ENCODE results near the gene NEUROG2. TPM values are rescaled to one million over a fixed set of nuclear protein-coding genes. Genes with fewer than 3 reads are reported as not detected.

NEUROG2 gene
- polyA plus RNA-seq, 4 donors = not detected

DNA sequence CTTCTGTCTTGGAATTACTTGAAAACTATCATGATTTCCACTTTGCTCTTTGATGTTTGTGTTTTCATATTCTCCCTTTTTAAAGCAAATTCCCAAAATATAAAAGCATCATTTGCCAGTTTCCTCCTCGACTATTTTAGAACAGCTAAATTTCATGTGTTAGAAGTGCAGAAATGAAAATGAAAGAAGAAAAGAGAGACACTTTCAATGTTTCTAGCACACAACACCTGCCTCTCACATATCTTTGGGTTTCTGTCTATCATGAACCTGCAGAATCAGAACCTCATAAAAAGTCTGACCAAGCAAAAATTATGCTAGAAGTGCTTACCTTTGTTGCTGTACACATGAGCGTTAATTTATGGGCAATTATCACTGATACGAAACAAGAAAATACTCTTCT, 1.9 kb upstream of the NEUROG2 start:
- 14 to 30% (median 19%) methylated on average over 3 of the region's 3 CpGs for WGBS, 3 donors
- Histone ChIP-seq H3K9me3 (ENCODE audit: control insufficient read depth in 2 of 2, insufficient read depth in 1 of 2, low read depth in 1 of 2, low read length in 1 of 2) (peaks cover 0 to 15% of the 10 kb centered on the region in 2 donors), H3K4me3 (ENCODE audit: low read depth in 1 of 3, low read length in 3 of 3) (no peak overlapping the region), H3K27me3 (ENCODE audit: control insufficient read depth in 3 of 3, insufficient read depth in 3 of 3, low read length in 3 of 3) (peaks cover 11 to 92% (median 54%) of the 10 kb centered on the region in 3 donors), H3K4me1 (ENCODE audit: control insufficient read depth in 3 of 3, insufficient read depth in 2 of 3, low read depth in 1 of 3, low read length in 2 of 3) (peaks cover 9 to 19% (median 11%) of the 10 kb centered on the region in 3 donors), H3K27ac (ENCODE audit: low read depth in 1 of 3, low read length in 2 of 3) (no peak overlapping the region), H3K36me3 (ENCODE audit: control insufficient read depth in 3 of 3, insufficient read depth in 2 of 3, low read depth in 1 of 3, low read length in 3 of 3) (no peaks in the 10 kb centered on the region)
- FAIRE-seq (no peak), DNase-seq (no peak)

DNA sequence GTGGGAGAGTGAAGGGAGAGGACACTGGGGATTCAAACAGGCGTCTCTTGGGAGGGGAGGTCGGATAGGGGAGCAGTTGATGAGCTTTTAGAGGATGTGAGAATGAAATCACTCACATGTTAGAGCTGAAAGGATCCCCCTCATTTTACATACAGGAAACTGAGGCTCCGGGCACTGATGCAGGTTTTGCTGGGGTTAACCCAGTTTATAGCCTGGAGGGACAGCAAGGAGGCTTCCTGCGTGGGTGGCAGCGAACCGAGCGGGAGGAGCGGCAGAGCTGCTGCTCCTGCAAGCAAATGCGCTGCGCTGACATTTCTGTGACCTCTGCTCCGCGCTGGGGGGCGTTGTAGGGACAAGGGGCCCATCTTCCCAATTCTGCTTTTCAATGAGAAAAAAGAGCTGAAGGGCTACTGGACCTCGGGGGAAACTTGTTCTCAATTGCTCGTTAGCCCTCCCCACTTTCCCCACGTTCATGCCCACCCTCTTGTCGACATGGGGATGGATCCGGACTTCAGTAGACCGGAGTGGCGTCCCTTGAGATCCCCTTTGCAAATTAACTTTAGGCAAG, 1.2 kb upstream of the NEUROG2 start:
- H3K4me1 ChIP-seq (ENCODE audit: control insufficient read depth in 3 of 3, insufficient read depth in 2 of 3, low read depth in 1 of 3, low read length in 2 of 3) = peaks cover 8 to 17% (median 11%) of the 10 kb centered on the region in 3 donors
- FAIRE-seq (no peak), DNase-seq (no peak)
- peaks cover 0 to 9% of the 10 kb centered on the region in 2 donors for H3K9me3 ChIP-seq (ENCODE audit: control insufficient read depth in 2 of 2, insufficient read depth in 1 of 2, low read depth in 1 of 2, low read length in 1 of 2)
- no peak overlapping the region for H3K4me3 ChIP-seq (ENCODE audit: low read depth in 1 of 3, low read length in 3 of 3)
- H3K27me3 ChIP-seq (ENCODE audit: control insufficient read depth in 3 of 3, insufficient read depth in 3 of 3, low read length in 3 of 3) = peaks cover 11 to 91% (median 50%) of the 10 kb centered on the region in 3 donors
- H3K27ac ChIP-seq (ENCODE audit: low read depth in 1 of 3, low read length in 2 of 3) = no peak overlapping the region
- H3K36me3 ChIP-seq (ENCODE audit: control insufficient read depth in 3 of 3, insufficient read depth in 2 of 3, low read depth in 1 of 3, low read length in 3 of 3) = no peaks in the 10 kb centered on the region
- WGBS, 3 donors = 3 to 6% (median 4%) methylated on average over 20 of the region's 20 CpGs

DNA sequence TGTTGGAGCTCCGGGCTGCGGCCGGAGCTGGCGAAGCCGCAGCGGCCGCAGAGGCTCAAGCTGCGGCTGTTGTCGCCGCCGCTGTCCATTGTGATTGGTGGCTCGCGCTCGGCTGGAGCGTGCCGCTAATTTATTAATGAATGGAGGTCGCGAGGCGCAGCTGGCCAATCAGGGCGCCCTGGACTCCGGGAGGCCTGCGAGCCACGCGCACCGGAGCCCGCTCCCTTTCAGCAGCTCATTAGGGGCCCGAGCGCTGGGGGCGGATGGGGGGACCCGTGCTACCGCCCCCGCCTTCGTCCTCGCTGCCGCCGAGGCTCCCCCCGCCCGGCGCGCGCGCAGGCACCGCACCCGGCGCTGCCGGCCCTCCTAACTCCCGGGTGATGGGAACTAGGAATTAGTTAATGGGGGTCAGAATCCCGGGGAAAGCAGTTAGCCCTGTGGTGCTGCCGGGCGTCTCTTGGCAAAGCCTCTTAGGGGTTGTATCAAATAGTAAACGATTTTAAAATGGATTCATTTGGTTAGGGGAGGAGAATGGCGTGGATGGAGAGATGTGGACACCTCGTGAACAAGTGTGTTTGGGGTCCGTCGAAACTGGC, 589 bp upstream of the NEUROG2 start:
- DNase-seq (peak in 1 of 2 donors; percentile 35), FAIRE-seq (no peak)
- no peaks in the 10 kb centered on the region for H3K36me3 ChIP-seq (ENCODE audit: control insufficient read depth in 3 of 3, insufficient read depth in 2 of 3, low read depth in 1 of 3, low read length in 3 of 3)
- peak overlapping the region in 1 of 3 donors; percentile 31 for H3K4me3 ChIP-seq (ENCODE audit: low read depth in 1 of 3, low read length in 3 of 3)
- peaks cover 0 to 9% of the 10 kb centered on the region in 2 donors for H3K9me3 ChIP-seq (ENCODE audit: control insufficient read depth in 2 of 2, insufficient read depth in 1 of 2, low read depth in 1 of 2, low read length in 1 of 2)
- 1 to 2% (median 1%) methylated on average over 50 to 55 of the region's 55 CpGs for WGBS, 3 donors
- peaks cover 11 to 91% (median 51%) of the 10 kb centered on the region in 3 donors for H3K27me3 ChIP-seq (ENCODE audit: control insufficient read depth in 3 of 3, insufficient read depth in 3 of 3, low read length in 3 of 3)
- no peak overlapping the region for H3K27ac ChIP-seq (ENCODE audit: low read depth in 1 of 3, low read length in 2 of 3)
- peaks cover 8 to 17% (median 11%) of the 10 kb centered on the region in 3 donors for H3K4me1 ChIP-seq (ENCODE audit: control insufficient read depth in 3 of 3, insufficient read depth in 2 of 3, low read depth in 1 of 3, low read length in 2 of 3)

DNA sequence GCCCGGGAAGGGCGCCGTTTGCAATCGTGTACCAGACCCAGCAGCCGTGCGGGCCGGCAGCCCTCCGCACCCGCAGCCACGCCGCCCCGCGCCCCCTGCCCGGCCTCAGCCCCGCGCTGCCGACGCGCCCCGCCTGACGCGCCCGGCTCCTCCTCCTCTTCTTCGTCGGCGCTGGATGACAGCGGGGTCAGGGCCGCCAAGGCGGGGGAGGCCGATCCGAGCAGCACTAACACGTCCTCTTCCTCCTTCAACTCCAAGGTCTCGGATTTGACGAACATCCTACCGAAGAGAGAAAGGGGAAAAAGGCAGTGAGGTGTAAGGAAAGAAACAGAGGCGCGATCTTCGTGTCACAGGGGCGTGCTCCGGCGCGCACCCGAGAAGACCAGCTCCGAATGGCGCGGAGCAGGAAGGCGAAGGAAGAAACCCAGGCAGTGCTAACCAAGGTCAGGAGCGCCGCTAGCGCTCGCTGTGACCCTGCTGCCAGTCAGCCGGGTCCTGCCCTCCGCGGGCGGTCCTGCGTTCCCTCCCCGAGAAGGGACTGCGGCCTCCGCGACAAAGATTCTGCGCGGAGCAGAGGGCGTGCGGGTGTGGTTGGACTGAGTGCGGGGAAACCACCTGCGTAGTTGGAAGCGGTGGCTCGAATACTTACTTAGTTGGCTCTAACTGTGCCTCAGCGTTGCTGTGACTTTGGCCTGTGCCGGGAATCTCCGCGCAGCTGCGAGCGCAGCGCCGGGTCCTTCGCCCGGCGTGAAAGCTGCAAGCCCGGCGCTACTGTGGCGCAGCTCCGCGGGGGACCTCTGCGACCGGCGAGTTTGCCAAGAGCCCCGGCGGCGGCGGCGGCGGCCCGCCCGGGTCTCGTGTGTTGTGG, 548 bp downstream of the NEUROG2 start:
- WGBS, 3 donors = 0 to 1% (median 1%) methylated on average over 90 to 96 of the region's 96 CpGs
- DNase-seq (peak; percentile 25 to 63), FAIRE-seq (no peak)
- Histone ChIP-seq H3K27me3 (ENCODE audit: control insufficient read depth in 3 of 3, insufficient read depth in 3 of 3, low read length in 3 of 3) (peaks cover 11 to 91% (median 51%) of the 10 kb centered on the region in 3 donors), H3K36me3 (ENCODE audit: control insufficient read depth in 3 of 3, insufficient read depth in 2 of 3, low read depth in 1 of 3, low read length in 3 of 3) (no peaks in the 10 kb centered on the region), H3K27ac (ENCODE audit: low read depth in 1 of 3, low read length in 2 of 3) (no peak overlapping the region), H3K4me3 (ENCODE audit: low read depth in 1 of 3, low read length in 3 of 3) (peak overlapping the region in 2 of 3 donors; percentile 31 to 39), H3K4me1 (ENCODE audit: control insufficient read depth in 3 of 3, insufficient read depth in 2 of 3, low read depth in 1 of 3, low read length in 2 of 3) (peaks cover 8 to 23% (median 16%) of the 10 kb centered on the region in 3 donors), H3K9me3 (ENCODE audit: control insufficient read depth in 2 of 2, insufficient read depth in 1 of 2, low read depth in 1 of 2, low read length in 1 of 2) (peaks cover 0 to 9% of the 10 kb centered on the region in 2 donors)

DNA sequence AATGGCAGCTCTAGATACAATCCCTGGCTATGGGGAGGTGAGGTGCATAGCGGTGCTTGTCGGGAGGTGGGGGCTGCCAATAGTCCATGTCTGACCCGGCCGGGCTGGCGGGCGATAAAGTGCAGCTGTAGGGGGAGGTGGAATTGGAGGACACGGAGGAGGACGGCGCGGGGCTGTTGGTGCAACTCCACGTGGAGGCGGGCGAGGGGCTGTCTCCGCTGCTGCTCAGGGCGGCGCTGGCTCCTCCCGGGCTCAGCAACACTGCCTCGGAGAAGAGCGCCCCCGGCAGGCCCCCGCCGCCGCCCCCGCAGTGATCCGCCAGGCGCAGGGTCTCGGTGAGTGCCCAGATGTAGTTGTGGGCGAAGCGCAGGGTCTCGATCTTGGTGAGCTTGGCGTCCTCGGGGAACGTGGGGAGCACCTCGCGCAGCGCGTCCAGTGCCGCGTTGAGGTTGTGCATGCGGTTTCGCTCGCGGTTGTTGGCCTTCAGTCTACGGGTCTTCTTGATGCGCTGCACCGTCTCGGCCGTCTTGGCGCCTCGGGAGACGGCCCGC, 1.3 kb downstream of the NEUROG2 start:
- H3K9me3 ChIP-seq (ENCODE audit: control insufficient read depth in 2 of 2, insufficient read depth in 1 of 2, low read depth in 1 of 2, low read length in 1 of 2) = peaks cover 0 to 3% of the 10 kb centered on the region in 2 donors
- WGBS, 3 donors = 1 to 4% (median 4%) methylated on average over 35 to 52 of the region's 52 CpGs
- peaks cover 10 to 91% (median 48%) of the 10 kb centered on the region in 3 donors for H3K27me3 ChIP-seq (ENCODE audit: control insufficient read depth in 3 of 3, insufficient read depth in 3 of 3, low read length in 3 of 3)
- peaks cover 8 to 25% (median 21%) of the 10 kb centered on the region in 3 donors for H3K4me1 ChIP-seq (ENCODE audit: control insufficient read depth in 3 of 3, insufficient read depth in 2 of 3, low read depth in 1 of 3, low read length in 2 of 3)
- no peak for DNase-seq
- no peak for FAIRE-seq
- no peak overlapping the region for H3K27ac ChIP-seq (ENCODE audit: low read depth in 1 of 3, low read length in 2 of 3)
- H3K36me3 ChIP-seq (ENCODE audit: control insufficient read depth in 3 of 3, insufficient read depth in 2 of 3, low read depth in 1 of 3, low read length in 3 of 3) = no peaks in the 10 kb centered on the region
- peak overlapping the region in 1 of 3 donors; percentile 31 for H3K4me3 ChIP-seq (ENCODE audit: low read depth in 1 of 3, low read length in 3 of 3)

DNA sequence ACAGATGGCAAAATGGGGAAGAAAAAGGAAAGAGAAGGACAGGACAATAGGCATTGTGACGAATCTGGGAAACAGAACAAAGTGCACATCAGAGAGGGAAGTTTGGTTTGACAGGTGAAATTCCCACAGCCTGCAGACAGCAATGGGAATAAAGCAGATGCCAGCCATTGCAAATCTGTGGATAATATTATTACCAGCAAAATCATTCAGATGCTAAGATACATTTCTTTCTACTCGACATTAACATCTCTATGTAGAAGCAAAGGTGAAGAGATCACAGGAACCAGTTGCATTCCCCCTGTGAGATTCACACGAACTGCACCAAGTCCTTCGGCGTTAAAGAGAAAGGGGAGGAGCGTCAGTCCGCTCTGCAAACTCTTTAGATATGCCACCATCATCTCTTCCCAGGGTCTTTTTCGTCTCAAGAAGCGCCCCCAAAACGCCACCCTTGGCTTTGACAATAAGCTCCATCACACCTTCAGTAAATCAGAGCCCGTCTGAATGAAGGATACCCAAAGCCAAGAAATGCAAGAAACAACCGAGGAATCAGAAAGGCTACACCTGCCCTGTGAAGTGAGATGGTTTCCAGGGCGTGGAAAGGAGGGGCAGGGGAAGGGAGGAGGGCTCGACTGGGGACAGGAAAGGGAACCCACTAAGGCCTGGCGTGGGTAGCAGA, 1.9 kb downstream of the NEUROG2 start:
- H3K27ac ChIP-seq (ENCODE audit: low read depth in 1 of 3, low read length in 2 of 3) = no peak overlapping the region
- H3K36me3 ChIP-seq (ENCODE audit: control insufficient read depth in 3 of 3, insufficient read depth in 2 of 3, low read depth in 1 of 3, low read length in 3 of 3) = no peaks in the 10 kb centered on the region
- DNase-seq (no peak), FAIRE-seq (no peak)
- H3K27me3 ChIP-seq (ENCODE audit: control insufficient read depth in 3 of 3, insufficient read depth in 3 of 3, low read length in 3 of 3) = peaks cover 9 to 91% (median 54%) of the 10 kb centered on the region in 3 donors
- no peak overlapping the region for H3K4me3 ChIP-seq (ENCODE audit: low read depth in 1 of 3, low read length in 3 of 3)
- H3K4me1 ChIP-seq (ENCODE audit: control insufficient read depth in 3 of 3, insufficient read depth in 2 of 3, low read depth in 1 of 3, low read length in 2 of 3) = peaks cover 8 to 25% (median 22%) of the 10 kb centered on the region in 3 donors
- peaks cover 0 to 2% of the 10 kb centered on the region in 2 donors for H3K9me3 ChIP-seq (ENCODE audit: control insufficient read depth in 2 of 2, insufficient read depth in 1 of 2, low read depth in 1 of 2, low read length in 1 of 2)
- WGBS, 3 donors = 2 to 4% (median 2%) methylated on average over 15 of the region's 15 CpGs

DNA sequence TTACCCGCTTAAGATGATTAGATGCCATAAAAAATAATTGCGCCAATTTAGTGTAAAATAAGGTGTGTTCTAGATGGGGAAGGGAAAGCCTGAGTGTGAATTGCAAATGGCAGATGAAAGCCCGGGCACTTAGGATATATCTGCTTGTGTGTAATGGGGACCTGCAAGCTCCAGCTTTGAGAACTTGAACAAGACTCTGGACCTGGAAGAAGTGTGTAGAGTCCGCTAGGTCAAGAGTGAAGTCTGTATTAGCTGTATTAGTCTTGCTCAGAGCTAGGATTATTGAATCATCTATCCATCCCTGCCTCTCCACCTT, 4.2 kb downstream of the NEUROG2 start:
- H3K4me1 ChIP-seq (ENCODE audit: control insufficient read depth in 3 of 3, insufficient read depth in 2 of 3, low read depth in 1 of 3, low read length in 2 of 3) = peaks cover 8 to 20% (median 15%) of the 10 kb centered on the region in 3 donors
- no peak overlapping the region for H3K27ac ChIP-seq (ENCODE audit: low read depth in 1 of 3, low read length in 2 of 3)
- 33 to 46% (median 41%) methylated on average over 4 of the region's 4 CpGs for WGBS, 3 donors
- H3K9me3 ChIP-seq (ENCODE audit: control insufficient read depth in 2 of 2, insufficient read depth in 1 of 2, low read depth in 1 of 2, low read length in 1 of 2) = peaks cover 0 to 2% of the 10 kb centered on the region in 2 donors
- FAIRE-seq (no peak), DNase-seq (no peak)
- H3K36me3 ChIP-seq (ENCODE audit: control insufficient read depth in 3 of 3, insufficient read depth in 2 of 3, low read depth in 1 of 3, low read length in 3 of 3) = no peaks in the 10 kb centered on the region
- no peak overlapping the region for H3K4me3 ChIP-seq (ENCODE audit: low read depth in 1 of 3, low read length in 3 of 3)
- peaks cover 8 to 86% (median 50%) of the 10 kb centered on the region in 3 donors for H3K27me3 ChIP-seq (ENCODE audit: control insufficient read depth in 3 of 3, insufficient read depth in 3 of 3, low read length in 3 of 3)

Data from small intestine (tissue), 7 donors.